PC-9 (cell line): ENCODE measurements around the gene PTPRG.

Source experiments
- EZH2 ChIP-seq: fragments of 200-600 bp; sonication (generic); IDR thresholded peaks from 2 replicates; pipeline ENCODE4 v1.8.0; 2017; ENCODE audit warnings: antibody characterized with exemption, low read depth
- TF ChIP-seq, protein P1 (sequence below): fragments of 200-600 bp; sonication (generic); conservative IDR thresholded peaks from 2 replicates; pipeline ENCODE4 v1.6.1; 2017; ENCODE audit warnings: mixed run types, antibody characterized with exemption, mild to moderate bottlenecking, moderate library complexity

DNA sequence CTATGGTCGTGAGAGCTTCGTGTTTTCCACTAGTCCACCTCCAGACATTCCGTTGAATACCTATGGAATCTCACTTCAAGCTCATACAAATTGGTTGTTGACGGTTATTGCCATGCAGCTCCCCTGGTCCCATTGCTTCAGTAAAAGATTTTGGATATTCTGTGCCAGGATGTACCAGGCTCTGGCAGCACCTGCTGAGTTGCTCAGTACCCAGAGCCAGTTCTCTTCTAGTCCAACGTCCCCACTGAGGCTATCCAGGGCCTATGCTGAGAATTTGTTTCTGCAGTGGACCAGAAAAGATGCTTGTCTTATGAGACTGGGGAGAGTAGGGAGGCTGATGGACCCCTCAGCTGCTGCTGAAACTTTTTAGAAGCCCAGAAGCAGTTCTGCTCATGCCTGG lies 533.1 kb downstream of the PTPRG start:
- TF ChIP-seq EZH2 = no peak
- TF ChIP-seq, protein P1, sequence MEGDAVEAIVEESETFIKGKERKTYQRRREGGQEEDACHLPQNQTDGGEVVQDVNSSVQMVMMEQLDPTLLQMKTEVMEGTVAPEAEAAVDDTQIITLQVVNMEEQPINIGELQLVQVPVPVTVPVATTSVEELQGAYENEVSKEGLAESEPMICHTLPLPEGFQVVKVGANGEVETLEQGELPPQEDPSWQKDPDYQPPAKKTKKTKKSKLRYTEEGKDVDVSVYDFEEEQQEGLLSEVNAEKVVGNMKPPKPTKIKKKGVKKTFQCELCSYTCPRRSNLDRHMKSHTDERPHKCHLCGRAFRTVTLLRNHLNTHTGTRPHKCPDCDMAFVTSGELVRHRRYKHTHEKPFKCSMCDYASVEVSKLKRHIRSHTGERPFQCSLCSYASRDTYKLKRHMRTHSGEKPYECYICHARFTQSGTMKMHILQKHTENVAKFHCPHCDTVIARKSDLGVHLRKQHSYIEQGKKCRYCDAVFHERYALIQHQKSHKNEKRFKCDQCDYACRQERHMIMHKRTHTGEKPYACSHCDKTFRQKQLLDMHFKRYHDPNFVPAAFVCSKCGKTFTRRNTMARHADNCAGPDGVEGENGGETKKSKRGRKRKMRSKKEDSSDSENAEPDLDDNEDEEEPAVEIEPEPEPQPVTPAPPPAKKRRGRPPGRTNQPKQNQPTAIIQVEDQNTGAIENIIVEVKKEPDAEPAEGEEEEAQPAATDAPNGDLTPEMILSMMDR = no peak
